HG02973 (cell line): ENCODE data around the gene SRPRA.

Experiments
- ATAC-seq: cut with Tn5 transposase; IDR thresholded peaks from one replicate; pipeline ENCODE4 v1.9.1; 2021; ENCODE audit warnings: moderate library complexity; ENCODE audit not compliant: unreplicated experiment

The SRPRA gene

DNA sequence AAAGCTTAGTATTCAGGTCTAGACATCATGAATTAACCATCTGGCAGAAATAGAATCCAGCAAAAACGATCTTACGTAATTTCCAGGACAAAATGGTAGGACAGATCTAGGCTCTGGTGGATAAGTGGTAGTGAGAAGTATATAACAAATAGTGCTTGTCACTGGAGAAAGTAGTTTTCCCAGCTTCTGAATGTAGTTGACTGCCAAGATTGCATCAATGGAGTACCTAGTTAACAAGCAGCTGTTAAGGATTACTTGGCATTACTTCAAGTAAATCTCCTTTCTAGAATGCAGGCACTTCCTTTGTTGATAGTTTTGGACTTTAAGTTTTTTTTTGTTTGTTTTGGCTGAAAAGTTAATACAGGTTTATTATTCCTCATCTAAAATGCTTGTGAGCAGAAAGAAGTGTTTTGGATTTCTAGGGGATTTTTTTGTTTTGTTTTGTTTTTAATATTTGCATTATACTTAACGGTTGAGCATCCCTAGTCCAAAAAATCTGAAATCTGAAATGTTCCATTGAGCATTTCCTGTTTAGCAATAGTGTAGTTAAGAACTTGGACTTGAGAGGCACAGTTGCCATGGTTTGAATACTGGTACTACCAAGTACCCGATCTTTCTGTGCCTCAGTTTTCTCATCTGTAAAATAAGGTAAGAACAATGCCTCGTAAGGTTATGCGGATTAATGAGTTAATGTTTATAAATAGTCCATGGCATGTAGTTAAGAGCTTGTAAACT is 36.8 kb downstream of the SRPRA start:
- no peak for ATAC-seq

DNA sequence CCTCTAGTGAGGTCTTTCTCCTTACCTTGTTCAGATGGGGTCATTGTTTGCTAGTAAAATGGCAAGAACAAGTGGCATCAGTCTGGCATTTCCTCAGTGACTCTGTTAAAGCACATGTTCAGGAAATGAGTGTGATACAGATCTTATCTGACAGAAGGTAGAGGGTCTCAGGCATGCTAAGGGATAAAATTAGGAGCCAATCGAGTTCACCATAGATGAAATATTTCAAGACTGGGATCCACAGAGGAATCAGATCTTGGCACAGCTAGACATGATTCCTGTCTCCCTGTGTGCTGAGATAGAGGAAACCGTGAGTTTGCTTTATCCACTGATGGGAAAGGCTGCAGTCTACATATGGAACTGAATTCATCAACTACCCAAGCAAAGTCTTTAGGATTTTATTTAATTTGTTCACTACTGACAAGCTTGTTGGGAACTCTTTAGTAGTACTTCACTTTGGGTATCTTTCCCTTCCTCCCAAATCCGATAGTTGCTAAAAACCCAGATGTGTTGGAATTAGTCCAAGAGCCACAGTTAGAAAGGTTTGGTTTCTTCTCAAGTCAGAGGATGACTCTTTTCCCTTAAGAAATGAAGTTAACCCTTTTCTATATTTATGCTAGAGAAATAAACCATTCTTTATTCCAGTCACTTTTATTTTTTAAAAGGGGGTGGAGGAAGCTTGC is 38.7 kb downstream of the SRPRA start:
- ATAC-seq = no peak

DNA sequence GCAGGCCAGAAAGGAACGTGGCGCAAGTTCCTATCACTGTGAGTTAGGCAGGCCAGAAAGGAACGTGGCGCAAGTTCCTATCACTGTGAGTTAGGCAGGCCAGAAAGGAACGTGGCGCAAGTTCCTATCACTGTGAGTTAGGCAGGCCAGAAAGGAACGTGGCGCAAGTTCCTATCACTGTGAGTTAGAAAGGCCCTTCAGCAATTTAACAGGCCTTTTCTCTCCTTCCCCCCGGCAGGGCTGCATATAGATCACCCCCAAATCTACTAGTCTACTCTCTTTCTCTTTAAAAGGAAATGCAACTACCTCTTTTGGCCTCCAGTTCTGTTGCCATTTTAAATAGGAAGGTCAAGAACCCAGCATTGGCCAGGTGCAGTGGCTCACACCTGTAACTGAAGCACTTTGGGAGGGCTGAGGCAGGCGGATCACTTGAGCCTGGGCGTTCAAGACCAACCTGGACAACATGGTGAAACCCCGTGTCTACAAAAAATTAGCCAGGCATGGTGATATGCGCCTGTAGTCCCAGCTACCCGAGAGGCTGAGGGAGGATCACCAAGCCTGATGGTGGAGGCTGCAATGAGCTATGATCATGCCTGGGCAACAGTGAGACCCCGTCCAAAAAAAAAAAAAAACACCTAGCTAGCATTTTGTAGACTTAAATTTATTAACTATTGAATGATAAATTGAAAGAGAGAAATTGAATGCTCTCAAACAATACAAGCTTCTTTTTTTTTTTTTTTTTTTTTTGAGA is 42.2 kb downstream of the SRPRA start:
- ATAC-seq = no peak

DNA sequence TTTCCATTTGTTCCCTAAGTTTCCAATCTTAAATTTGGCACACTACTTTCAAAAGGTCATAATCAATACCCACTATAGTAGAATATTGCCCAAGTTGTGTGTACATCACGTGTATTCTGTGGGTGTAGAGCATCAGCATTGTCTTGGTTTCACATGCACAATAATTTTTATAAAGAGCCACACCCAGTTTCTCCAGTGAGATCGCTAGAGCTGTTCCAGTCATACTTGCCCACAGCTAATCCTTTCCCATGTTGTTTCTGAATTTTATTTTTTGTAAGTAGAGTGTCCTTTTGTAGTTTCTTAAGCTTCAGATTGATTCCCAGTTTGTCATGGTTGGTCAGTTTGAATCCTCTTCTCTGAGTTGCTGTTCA is 43.4 kb downstream of the SRPRA start:
- ATAC-seq = no peak

DNA sequence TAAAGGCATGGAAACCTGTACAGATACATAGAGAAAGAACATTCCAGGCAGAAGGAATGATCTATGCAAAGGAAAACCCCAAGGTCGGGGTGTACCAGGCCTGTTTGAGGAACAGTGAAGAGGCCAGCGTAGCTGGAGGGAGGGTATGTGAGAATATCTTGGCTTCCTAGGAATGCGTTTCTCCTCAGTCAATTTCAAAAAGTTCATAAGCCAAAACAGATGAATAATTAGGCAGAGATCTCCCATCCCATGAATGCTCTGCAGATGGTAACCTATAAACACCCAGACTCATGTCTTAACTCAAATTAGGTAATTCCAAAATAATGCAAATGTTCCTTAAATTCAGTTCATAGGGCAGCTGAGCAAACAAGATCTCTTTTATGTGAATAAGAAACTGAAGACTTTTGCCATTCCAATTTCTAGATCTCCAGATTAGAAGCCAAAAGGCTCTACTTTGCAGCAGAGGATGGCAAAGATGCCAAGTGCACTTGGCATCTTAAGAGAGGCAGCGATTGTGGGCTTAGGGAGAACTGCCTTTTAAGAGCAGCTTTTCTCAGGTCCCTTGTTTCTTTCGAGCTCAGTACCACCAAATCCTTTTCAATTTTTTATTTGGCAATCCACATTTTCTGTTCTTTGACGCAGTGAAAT is 43.9 kb downstream of the SRPRA start:
- no peak for ATAC-seq

DNA sequence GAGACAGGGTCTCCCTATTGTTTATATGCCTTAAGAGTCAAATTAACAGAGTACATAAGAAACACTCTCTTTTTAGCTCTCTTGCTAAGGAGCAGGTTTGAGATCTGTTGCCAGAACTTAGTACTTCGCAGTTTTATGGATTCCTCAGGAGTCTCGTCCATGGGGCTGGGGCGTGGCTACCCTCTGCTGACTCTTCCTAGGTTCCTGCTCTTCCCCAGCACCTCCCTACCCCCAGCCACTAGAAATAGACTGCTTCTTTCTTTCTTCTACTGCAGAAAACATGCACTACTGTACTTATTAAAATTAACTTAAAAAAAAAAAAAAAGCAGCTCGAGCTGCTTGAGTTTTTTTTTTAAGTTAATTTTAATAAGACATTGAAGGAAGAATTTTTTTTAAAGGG is 49.1 kb downstream of the SRPRA start:
- ATAC-seq = no peak

DNA sequence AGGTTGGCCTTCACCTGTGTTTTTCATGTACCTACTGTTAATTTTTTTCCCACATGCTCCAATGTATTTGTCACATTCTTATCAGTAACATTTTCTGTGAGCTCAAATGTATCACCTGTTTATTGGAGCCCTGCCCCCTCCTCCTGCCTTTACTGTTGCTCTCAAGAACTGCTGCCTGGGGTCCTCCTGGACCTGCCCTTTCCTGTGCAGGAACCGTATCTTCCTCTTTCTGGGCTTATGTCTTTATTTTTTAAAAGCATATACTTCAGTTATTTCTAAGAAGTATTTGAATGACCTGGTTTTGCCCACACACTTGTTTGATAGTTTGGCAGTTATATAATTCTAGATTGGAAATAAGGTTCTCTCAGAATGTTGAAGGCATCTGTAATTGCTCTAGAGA is 51.2 kb downstream of the SRPRA start:
- ATAC-seq = no peak

DNA sequence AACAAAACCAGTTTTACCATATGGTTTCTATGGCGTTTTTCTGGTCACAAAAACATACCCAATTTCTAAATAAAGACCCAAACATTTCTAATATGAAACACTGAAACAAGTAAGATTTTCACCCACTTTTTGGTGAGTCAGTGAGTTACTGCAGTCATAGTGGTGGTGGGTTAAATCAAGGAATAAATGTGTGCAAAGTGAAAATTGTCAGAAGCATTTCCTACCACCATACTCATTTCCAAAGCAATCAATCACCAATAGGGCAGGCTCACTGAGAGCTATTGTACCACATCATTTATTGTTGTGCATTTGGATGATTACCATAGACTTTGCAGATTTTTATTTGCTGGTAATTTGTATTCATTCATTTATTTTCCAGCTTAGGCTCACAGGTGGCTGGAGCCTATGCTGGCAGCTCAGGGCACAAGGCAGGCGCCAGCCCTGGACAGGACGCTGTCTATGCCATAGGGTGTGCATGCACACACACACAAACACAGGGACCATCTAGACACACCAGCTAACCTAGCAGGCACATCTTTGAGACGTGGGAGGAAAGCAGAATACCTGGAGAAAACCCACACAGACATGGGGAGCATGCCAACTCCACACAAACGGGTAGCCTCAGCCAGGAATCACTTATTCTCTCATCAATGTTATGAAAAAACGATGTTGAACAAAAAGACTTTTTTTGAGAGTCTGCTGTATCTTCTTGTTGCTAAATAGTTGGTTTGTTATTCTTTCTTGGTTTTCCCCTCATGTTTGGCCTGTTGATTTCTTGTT is 52.0 kb downstream of the SRPRA start:
- no peak for ATAC-seq

DNA sequence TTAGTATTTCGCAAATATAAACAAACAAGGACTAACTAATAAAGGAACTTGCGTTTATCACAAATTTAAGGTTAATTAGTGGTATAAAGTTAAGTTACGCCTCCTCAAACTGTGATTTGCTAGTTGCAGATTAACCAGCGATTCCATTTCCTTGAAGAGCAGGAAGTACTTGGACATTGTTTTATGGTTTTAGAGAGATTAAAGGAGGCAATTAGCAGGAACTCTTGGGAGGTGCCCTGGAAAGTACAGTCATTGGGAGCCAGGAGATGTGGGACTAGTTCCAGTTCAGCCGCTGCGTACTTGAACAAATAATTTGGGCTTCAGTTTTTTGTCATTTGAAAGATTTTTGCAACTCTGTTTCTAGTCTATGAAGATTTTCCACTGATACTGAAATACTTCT is 53.9 kb downstream of the SRPRA start:
- no peak for ATAC-seq

DNA sequence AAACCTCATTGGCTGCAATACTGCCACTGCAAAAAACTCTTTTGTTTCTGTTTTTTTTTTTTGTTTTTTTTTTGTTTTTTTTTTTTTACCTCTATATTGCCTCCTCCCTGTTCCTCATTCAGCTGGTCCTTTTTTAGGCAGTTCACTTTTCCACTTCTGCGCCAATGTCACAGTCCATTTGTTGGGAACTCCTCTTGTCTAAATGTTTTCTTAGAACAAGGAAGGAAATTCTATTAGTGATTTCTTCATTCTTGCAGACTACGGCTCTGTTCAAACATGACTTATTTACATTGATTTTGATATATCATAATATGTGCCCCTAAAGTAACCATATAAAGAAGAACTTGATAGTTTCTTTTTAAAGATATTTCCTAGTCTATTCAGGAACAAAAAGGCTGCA is 54.3 kb downstream of the SRPRA start:
- ATAC-seq = no peak
